Pulmonary artery endothelial cell (primary cell): ENCODE data around the gene RBMS3. TPM values are rescaled to one million over a fixed set of nuclear protein-coding genes. Genes with fewer than 3 reads are reported as not detected.
"Not testable (repeated sequence)": the region's sequence is repeated elsewhere in the genome, so short reads cannot be mapped to it uniquely, and the experiment has no call there.

ENCODE experiments used
- DNase-seq: peaks from one replicate; pipeline ENCODE4 v3.0.0-alpha.2; 2011; ENCODE audit warnings: low read depth, low spot score
- total RNA-seq: library from RNA; depleted of rRNA; stranded (reverse); fragments of >200 nt; gene quantifications from 2 replicates; pipeline ENCODE4 v1.2.3, GENCODE V29; 2014

RBMS3 gene
- total RNA-seq, 1 donor from 2014 or later: 56.3 TPM

DNA sequence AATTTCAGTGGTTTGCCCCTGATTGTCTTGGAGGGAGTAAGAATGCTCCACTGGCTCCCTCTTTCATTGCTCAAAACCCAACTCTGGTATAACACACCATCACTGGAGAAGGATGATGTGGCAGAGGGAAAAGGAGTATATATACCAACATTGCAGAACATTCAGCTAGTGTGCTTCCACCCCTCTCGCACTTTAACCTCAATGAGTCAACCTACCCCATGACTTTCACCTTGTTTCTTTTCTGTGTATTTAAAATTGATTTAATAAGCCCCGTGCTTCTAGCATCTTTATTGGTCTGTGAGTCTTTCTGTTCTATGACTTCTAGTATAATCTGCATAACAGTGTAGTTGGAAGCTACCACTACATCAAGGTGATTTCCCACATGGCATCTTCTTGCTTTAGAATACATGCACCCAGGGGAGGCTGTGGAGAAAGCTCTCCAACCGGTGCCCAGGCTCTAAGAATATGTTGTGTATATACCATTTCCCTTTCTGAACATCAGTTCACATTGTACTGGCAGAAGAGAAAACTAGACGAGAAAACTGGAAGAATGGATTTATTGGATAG is 730.4 kb downstream of the RBMS3 start:
- DNase-seq: no peak

DNA sequence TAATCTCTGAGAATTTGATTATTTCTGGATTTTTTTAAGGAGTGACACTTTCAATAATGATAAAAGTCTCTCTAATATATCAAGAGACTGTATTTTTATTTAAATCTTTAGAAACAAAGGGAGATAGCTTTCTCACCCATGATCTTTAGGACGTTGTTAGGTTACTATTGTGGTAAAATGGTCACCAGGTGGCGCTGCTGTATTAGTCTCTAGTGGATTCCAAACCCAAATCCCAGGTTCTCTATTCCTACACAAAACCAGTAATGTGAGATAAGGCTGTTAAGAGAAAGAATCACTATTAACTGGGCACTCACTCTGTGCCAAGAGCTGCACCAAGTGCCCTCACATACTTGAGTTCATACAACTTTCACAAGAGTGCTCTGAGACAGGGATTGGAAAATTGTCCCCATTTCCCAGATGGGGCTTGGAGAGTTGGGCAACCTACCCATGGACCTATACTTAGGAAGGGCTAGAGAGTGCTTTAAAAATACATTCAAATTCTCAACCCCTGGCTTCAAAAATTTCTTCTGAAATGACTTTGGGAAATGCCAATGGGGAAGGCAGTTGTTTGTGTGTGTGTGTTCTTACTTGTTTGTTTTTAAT is 732.2 kb downstream of the RBMS3 start:
- peak; percentile 51 for DNase-seq

DNA sequence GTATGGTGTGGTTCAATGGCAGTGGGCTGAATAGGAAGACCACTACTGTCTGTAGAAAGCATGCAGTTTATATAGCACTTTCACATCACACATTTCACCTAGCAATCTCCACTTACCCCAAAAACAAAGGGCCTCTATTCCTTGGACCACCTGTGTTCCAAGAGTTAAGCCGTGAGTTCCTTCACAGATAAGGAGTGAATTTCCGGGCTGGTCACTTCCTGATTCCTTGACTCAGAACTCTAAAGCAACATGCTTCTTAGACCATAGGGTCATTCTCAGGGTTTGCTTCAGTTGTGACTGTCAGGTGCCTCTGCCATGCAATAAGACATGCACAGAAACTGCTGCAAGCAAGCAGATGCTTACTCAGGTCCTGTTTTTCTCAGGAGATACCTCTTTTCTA is 737.0 kb downstream of the RBMS3 start:
- no peak for DNase-seq

DNA sequence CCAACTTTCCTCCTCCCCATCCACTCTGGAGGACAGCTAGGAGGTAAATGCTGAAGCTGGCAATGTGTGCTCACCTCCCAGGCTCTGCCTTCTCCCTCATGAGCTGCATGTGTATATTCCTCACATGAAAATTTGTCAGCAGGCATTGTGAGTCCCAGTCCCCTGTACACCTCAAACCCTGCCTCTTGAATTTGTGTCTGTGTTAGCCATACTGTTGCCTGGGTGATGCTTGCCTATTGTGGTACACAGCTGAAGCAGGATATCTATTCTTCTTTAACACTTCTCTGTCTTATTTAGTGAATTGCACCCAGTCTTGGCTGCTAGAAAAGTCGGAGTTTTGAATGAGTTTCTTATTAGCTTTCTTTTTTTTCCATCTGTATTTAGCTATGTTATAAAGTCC is 739.5 kb downstream of the RBMS3 start:
- DNase-seq: no peak

DNA sequence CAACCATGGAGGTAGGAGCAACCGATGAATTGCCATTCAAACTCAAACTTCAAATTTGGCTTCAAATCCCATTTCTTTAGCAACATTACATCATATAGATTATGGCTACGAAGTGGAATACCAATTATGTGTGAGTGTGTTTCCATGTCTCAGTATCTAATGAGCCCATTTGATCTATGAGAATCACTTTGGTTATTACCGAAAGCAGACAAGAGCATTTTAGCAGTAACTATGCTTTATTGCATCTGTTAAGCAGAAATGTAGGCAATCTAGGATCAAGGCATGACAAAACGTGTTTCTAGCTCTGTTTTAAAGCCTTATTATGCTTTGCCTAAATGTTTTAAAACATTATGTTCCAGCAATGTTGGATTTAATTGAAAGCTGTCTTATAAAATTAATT is 743.6 kb downstream of the RBMS3 start:
- DNase-seq: no peak

DNA sequence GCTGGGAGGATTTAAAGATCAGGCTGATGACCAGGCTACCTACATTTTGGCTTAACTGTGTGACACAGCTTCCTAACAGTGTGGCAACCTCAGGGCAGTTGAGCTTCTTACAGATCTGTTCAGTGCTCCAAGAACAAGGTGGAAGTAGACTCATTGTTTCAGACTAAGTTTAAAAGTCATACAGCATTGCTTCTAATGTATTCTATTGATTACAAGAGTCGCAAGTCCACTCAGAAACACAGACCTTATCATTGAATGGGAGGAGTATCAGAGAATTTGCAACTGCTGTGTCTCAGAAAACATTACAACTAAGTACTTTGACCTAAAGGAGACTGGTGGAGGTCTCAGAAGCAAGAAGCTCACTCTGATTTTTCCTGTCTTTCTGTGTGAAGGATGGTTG is 746.0 kb downstream of the RBMS3 start:
- DNase-seq: no peak

DNA sequence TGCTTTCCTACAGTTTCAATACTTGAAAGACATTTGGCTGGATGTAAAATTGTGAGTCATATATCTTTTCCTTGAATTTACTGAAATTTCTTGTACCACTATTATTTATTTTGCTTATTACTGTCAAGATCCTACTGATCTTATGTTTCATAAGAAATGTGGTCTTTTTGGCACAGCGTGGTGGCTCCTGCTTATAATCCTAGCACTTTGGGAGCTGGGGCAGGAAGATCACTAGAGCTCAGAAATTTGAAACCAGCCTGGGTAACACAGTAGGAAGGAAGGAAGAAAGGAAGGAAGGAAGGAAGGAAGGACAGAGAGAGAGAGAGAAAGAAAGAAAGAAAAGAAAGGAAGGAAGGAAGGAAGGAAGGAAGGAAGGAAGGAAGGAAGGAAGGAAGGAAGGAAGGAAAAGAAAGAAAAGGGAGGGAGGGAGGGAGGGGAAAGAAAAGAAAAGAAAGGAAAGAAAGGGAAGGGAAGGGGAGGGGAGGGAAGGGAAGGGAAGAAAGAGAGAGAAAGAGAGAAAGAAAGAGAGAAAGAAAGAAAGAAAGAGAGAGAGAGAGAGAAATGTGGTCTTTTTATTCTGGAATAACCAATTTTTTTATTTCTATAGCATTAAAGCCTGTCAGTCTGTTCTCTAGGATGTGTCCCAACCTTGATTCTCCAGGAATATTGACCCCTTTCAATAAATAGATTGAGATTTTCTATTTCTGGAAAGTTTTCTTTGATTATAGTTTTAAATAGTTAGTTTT is 753.5 kb downstream of the RBMS3 start:
- no peak for DNase-seq

DNA sequence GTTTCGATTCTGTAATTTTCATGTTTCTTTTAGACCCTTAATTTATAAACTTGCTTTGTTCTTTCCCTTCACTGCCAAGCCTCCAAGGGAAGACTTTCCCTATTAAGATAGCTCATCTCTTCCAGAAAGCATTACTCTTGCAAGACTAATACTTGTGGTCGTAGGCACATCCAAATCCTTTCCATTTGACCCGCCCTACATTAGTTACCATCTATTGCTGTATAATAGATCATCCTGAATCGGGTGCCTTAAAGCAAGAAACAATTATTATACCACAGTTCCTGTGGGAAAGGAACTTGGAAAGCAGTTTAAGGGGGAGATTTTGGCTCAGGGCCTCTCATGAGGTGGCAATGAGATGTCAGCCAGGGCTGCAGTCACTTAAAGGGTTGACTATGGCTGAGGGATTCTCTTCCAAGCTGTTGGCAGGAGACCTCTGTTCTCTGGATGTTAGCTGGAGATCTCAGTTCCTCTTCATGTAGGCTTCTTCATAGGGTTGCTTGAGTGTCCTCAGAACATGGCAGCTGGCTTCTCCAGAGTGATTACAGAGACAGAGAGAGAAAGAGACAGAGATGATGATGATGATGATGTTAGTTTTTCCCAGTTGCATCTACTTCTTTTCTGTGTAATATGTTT is 755.2 kb downstream of the RBMS3 start:
- no peak for DNase-seq

DNA sequence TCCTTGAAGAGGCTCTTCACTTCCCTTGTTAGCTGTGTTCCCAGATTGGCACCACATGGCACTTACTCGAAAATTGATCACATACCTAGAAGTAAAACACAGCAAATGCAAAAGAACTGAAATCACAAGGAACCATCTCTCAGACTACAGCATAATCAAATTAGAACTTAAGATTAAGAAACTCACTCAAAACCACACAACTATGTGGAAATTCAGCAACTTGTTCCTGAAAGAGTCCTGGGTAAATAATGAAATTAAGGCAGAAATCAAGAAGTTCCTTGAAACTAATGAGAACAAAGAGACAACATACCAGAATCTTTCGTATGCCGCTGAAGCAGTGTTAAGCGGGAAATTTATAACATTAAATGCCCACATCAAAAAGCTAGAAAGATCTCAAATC is 759.3 kb downstream of the RBMS3 start:
- DNase-seq: no peak

DNA sequence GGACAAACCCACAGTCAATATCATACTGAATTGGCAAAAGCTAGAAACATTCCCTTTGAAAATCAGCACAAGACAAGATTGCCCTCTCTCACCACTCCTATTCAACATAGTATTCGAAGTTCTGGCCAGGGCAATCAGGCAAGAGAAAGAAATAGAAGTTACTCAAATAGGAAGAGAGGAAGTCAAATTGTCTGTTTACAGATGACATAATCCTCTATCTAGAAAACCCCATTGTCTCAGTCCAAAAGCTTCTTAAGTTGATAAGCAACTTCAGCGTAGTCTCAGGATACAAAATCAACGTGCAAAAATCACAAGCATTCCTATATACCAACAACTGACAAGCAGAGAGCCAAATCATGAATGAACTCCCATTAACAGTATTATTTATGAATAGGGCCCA is 760.6 kb downstream of the RBMS3 start:
- peak; percentile 10 for DNase-seq

DNA sequence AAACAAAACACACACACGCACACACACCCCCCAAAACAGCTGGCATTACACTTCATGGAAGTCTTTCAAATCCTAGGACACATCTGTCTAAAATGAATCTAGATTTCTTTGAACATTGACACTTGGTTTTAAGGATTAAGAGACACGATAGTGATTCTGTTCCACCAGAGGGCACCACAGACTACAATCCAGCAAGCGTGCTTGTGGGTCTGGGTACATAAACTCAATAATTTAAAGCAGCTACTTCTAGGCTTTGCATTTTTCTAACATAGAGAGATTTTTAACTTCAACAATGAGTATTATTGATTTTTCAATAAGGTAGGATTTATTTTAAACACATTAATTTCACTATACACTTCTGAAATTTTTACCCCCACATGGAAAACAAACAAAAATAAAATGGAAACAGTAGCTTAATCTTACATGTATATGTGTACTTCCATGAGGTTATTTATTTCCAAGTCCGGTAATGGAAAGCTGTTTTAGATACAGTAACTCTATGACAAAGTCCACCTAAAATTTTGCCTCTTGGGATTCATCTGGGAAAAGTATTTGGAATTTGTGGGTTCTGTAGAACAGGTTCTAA is 761.5 kb downstream of the RBMS3 start:
- peak; percentile 62 for DNase-seq

DNA sequence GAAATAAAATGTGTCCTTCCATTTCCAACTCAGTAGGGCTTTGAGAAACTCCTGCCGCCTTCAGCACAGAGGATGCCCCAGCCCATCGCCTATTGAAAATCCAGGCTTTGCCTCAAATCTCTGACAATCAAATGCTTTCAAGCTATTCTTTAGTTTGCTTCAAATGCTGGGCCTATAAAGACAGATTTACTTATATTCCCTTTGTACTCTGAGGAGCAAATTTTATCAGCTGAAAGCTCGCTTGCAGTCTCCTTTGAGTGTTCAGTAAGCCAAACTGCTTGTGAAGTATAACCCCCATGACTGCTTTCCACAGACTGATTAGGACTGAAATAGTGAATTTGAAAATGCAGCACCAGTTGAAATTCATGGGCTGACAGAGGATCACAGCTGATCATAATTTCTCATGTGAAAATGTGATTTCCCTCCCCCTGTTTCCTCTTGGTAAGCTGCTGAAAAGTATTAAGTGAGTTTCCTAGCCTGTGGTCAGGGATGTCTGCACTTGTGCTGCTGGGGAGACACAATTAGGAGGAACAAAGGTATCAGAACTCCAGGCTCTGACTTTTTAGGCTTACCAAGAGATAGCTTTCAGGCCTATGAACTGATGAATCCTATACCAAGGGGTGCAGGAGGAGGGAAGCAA is 762.2 kb downstream of the RBMS3 start:
- DNase-seq: no peak

DNA sequence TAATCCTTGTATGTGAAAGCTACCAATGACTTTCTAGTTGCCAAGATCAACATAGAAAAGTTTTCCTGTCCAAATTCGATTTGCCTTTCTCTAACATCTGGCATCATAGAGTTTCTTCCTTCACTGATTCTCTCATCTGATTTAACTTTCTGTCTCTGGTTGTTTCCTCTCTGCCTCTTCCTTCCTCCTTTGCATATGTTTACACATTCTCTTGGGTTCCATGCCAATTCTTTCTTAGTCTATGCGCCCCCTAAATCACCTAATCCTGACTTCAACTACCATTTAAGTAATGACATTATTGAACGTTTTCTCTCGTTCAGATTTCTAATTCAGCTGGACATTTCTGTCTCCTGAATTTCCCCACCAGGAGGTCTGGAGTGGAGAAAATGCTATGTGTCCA is 763.6 kb downstream of the RBMS3 start:
- DNase-seq: no peak

DNA sequence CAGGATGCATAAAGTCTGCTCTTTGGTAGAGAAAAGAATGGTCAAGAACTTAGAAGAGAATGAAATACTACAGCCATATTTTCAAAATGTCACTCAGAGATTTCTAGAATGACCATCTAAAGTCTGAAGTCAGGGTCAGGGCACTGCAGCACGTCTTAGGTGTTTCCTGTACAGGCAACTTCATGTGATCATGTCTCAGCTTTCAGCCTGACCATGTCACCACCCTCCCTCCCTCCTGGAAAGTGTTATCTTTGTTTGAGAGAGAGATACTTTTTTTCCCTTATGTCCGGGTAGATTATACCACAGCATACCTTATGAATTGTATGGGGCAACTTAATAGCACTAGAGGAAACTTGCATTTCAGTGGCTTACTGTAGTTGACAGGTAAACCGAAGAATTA is 767.6 kb downstream of the RBMS3 start:
- no peak for DNase-seq

DNA sequence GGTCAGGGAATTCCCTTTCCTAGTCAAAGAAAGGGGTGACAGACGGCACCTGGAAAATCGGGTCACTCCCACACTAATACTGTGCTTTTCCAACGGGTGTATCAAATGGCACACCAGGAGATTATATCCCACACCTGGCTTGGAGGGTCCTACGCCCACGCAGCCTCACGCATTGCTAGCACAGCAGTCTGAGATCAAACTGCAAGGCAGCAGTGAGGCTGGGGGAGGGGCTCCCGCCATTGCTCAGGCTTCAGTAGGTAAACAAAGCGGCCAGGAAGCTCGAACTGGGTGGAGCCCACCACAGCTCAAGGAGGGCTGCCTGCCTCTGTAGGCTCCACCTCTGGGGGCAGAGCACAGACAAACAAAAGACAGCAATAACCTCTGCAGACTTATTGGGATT is 769.2 kb downstream of the RBMS3 start:
- not testable (repeated sequence) for DNase-seq

DNA sequence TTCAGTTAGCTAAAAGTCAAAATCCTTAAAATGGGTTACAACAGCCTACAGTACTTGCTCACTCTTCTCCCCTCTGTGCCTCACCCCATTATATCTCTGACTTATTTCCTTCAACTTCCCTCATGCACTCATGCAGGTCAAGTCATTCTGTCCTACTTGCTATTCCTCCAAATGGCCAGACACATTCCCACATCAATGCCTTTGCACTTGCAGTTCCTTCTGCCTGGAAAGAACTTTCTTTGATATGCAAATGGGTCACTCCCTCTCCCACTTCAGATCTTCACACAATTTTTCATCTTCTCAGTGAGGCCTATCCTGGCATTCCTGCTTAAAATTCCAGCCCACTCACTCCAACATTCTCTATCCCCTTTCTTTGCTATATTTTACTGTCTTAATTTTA is 778.4 kb downstream of the RBMS3 start:
- DNase-seq: no peak
